Measurements from ENCODE around the gene PRKAA1.
"Not testable (repeated sequence)": the region's sequence is repeated elsewhere in the genome, so short reads cannot be mapped to it uniquely, and the experiment has no call there.

PRKAA1 gene

GRCh38 chr5:40826489-40827187, 28.5 kb upstream of the PRKAA1 start:
- no peak for DNase-seq (ENCODE audit: low read depth in 2 of 2)

GRCh38 chr5:40825461-40826043, 27.4 kb upstream of the PRKAA1 start:
- not testable (repeated sequence) for DNase-seq (ENCODE audit: low read depth in 2 of 2)

- DNase-seq (ENCODE audit: low read depth in 2 of 2) = no peak
These were observed 25.3 kb upstream of the PRKAA1 start for GRCh38 chr5:40823459-40823858.

GRCh38 chr5:40813698-40814281, 15.6 kb upstream of the PRKAA1 start:
- no peak for DNase-seq (ENCODE audit: low read depth in 2 of 2)

- no peak for DNase-seq (ENCODE audit: low read depth in 2 of 2)
These were observed 14.0 kb upstream of the PRKAA1 start for GRCh38 chr5:40812125-40812524.

GRCh38 chr5:40801771-40802562, 3.8 kb upstream of the PRKAA1 start:
- no peak for DNase-seq (ENCODE audit: low read depth in 2 of 2)

- DNase-seq (ENCODE audit: low read depth in 2 of 2) = no peak
These were observed 1.1 kb upstream of the PRKAA1 start for GRCh38 chr5:40799258-40799657.

- no peak for DNase-seq (ENCODE audit: low read depth in 2 of 2)
These were observed 632 bp upstream of the PRKAA1 start for GRCh38 chr5:40798801-40799210.

- DNase-seq (ENCODE audit: low read depth in 2 of 2) = peak; percentile 29 to 49
These were observed 732 bp downstream of the PRKAA1 start for GRCh38 chr5:40797273-40798011.

GRCh38 chr5:40796487-40796889, 1.7 kb downstream of the PRKAA1 start:
- DNase-seq (ENCODE audit: low read depth in 2 of 2) = no peak

GRCh38 chr5:40794877-40795276, 3.3 kb downstream of the PRKAA1 start:
- DNase-seq (ENCODE audit: low read depth in 2 of 2) = not testable (repeated sequence)

GRCh38 chr5:40794340-40794739, 3.8 kb downstream of the PRKAA1 start:
- not testable (repeated sequence) for DNase-seq (ENCODE audit: low read depth in 2 of 2)

- DNase-seq (ENCODE audit: low read depth in 2 of 2) = not testable (repeated sequence)
These were observed 5.5 kb downstream of the PRKAA1 start for GRCh38 chr5:40792691-40793090.

- no peak for DNase-seq (ENCODE audit: low read depth in 2 of 2)
These were observed 6.4 kb downstream of the PRKAA1 start for GRCh38 chr5:40791715-40792139.

- no peak for DNase-seq (ENCODE audit: low read depth in 2 of 2)
These were observed 7.1 kb downstream of the PRKAA1 start for GRCh38 chr5:40790947-40791593.

GRCh38 chr5:40788941-40789340, 9.2 kb downstream of the PRKAA1 start:
- DNase-seq (ENCODE audit: low read depth in 2 of 2) = not testable (repeated sequence)

GRCh38 chr5:40787986-40788385, 10.2 kb downstream of the PRKAA1 start:
- no peak for DNase-seq (ENCODE audit: low read depth in 2 of 2)

GRCh38 chr5:40786664-40787063, 11.5 kb downstream of the PRKAA1 start:
- not testable (repeated sequence) for DNase-seq (ENCODE audit: low read depth in 2 of 2)

- DNase-seq (ENCODE audit: low read depth in 2 of 2) = no peak
These were observed 13.3 kb downstream of the PRKAA1 start for GRCh38 chr5:40784916-40785315.

- no peak for DNase-seq (ENCODE audit: low read depth in 2 of 2)
These were observed 14.0 kb downstream of the PRKAA1 start for GRCh38 chr5:40784027-40784653.
